ENCODE measurements around the gene DCXR. TPM values are rescaled to one million over a fixed set of nuclear protein-coding genes. Genes with fewer than 3 reads are reported as not detected.

The DCXR gene
- total RNA-seq, 4 donors from 2014 or later, result 78.6 to 135 (median 102) TPM

DNA sequence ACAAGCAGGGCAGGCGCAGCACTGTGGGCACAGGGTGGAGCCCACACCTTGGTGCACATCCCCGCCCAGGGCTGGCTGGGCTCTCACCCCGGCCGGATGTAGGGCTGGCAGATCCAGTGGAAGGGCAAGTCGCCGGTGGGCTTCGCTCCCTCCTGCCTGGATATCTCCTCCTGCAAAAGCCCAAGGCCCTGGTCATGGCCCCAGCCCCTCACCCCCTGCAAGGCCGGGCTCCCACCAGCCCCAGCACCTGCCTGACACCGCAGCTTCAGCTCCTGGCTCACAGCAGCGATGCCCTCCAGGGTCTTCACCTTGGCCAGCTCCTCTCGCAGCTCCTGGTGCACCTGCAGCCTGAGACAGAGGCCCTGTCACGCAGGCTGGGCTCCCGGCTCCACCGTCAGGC, 23.1 kb upstream of the DCXR start:
- 93% methylated on average over 4 of the region's 14 CpGs for WGBS
- no peak for DNase-seq (ENCODE audit: extremely low spot score)
- Histone ChIP-seq H3K27me3 (no peaks in the 10 kb centered on the region), H3K27ac (replicated peaks in 1 of 4) (no peak overlapping the region), H3K36me3 (peaks cover 45 to 88% (median 85%) of the 10 kb centered on the region in 4 donors), H3K4me3 (no peak overlapping the region), H3K9me3 (no peaks in the 10 kb centered on the region), H3K4me1 (peaks cover 15 to 25% (median 19%) of the 10 kb centered on the region in 4 donors)
- intact Hi-C loops (cut with DNase I), result no loop called here
- TF ChIP-seq EP300 (IDR thresholded peaks at IDR 0.05) (no peak), POLR2AphosphoS5 (IDR thresholded peaks at IDR 0.05) (no peak), POLR2A (IDR thresholded peaks at IDR 0.05; ENCODE audit: low read depth) (no peak)
- TF ChIP-seq, protein P1, sequence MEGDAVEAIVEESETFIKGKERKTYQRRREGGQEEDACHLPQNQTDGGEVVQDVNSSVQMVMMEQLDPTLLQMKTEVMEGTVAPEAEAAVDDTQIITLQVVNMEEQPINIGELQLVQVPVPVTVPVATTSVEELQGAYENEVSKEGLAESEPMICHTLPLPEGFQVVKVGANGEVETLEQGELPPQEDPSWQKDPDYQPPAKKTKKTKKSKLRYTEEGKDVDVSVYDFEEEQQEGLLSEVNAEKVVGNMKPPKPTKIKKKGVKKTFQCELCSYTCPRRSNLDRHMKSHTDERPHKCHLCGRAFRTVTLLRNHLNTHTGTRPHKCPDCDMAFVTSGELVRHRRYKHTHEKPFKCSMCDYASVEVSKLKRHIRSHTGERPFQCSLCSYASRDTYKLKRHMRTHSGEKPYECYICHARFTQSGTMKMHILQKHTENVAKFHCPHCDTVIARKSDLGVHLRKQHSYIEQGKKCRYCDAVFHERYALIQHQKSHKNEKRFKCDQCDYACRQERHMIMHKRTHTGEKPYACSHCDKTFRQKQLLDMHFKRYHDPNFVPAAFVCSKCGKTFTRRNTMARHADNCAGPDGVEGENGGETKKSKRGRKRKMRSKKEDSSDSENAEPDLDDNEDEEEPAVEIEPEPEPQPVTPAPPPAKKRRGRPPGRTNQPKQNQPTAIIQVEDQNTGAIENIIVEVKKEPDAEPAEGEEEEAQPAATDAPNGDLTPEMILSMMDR (IDR thresholded peaks at IDR 0.05), result no peak

DNA sequence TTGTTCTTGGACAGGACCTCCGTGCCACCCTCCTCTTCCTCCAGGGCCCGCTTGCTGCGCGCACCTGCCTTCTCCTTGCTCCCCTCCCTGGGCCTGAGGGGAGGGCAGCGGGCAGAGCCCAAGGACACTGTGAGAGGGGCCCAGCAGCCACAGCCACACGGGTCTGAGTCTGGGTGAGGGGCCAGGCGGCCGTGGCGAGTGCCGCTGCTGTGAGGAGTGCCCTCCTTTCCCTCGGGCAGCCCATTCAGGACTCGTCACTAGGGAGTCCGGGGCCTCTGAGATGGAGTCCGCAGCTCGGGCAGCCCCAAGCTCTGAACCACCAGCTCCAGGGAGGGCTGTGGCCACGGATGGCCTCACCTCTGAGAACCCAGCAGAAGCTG, 22.5 kb upstream of the DCXR start:
- intact Hi-C loops (cut with DNase I), result no loop called here
- Histone ChIP-seq H3K27ac (replicated peaks in 1 of 4) (no peak overlapping the region), H3K9me3 (no peaks in the 10 kb centered on the region), H3K36me3 (peaks cover 52 to 94% (median 91%) of the 10 kb centered on the region in 4 donors), H3K4me3 (no peak overlapping the region), H3K27me3 (no peaks in the 10 kb centered on the region), H3K4me1 (peaks cover 13 to 27% (median 18%) of the 10 kb centered on the region in 4 donors)
- 85% methylated on average over 12 of the region's 16 CpGs for WGBS
- DNase-seq (ENCODE audit: extremely low spot score), result no peak
- TF ChIP-seq, protein P1 (IDR thresholded peaks at IDR 0.05), result no peak
- TF ChIP-seq POLR2A (IDR thresholded peaks at IDR 0.05; ENCODE audit: low read depth) (no peak), POLR2AphosphoS5 (IDR thresholded peaks at IDR 0.05) (no peak), EP300 (IDR thresholded peaks at IDR 0.05) (no peak)

DNA sequence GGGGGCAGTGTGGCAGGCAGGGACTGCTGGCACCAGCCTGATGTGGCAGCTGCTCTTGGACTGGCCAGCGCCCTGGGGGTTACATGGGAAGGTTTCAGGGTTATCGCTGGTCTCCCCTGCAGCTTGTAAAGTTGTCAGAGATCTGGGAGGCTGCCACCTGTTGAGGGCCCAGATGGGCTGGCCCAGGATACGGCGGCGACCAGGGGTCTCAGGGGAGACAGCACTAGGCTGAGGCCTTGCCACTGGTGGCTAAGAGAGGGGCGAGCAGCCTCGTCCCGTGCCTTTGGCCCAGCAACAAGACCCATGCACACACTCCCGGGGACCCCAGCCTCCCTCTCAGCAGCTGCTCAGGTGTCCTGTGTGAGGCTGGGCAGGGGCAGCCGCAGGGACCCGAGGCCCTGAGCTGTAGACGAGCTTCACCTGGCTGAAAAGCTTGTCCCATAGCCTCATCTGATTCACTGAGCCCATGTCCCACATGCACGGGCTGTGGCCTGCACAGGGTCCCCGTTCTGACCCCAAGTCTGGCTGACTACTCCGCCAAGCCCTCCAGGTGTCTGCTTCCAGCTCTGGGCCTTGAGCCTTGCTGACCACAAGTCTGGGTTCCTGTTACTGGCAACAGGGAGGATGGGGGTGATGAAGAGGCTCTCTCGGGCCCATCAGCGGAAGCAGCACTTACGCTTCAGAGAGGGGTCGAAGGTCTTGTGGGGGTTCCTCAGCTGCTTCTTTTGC, 21.9 kb upstream of the DCXR start:
- H3K4me3 ChIP-seq, result no peak overlapping the region
- no peaks in the 10 kb centered on the region for H3K9me3 ChIP-seq
- H3K36me3 ChIP-seq, result peaks cover 57 to 100% (median 96%) of the 10 kb centered on the region in 4 donors
- DNase-seq (ENCODE audit: extremely low spot score), result no peak
- TF ChIP-seq, protein P1 (IDR thresholded peaks at IDR 0.05), result no peak
- TF ChIP-seq POLR2AphosphoS5 (IDR thresholded peaks at IDR 0.05) (no peak), POLR2A (IDR thresholded peaks at IDR 0.05; ENCODE audit: low read depth) (no peak), EP300 (IDR thresholded peaks at IDR 0.05) (no peak)
- H3K4me1 ChIP-seq, result peaks cover 7 to 22% (median 13%) of the 10 kb centered on the region in 4 donors
- no peaks in the 10 kb centered on the region for H3K27me3 ChIP-seq
- intact Hi-C loops (cut with DNase I), result no loop called here
- no peak overlapping the region for H3K27ac ChIP-seq (replicated peaks in 1 of 4)
- 70% methylated on average over 5 of the region's 19 CpGs for WGBS

DNA sequence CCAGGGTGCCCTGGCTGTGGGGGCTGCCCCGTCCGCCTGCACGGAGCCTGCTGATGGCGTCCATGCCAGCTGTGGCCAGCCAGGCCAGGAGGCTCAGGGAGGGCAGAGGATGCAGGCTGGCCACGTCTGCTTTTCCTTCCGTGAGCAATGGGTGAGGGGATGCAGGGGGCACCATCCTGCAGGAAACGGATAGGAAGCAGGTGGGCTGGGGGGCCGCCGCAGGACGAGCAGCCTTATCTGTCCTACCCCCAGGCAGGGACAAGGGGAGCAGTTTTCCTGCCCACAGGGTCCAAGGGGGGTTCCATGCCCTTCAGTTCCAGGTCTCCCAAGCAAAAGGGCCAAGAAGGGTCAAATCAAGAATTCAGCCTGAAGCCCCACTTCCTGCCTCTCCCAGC, 21.4 kb upstream of the DCXR start:
- peaks cover 1 to 22% (median 8%) of the 10 kb centered on the region in 4 donors for H3K4me1 ChIP-seq
- no peak for TF ChIP-seq POLR2A (IDR thresholded peaks at IDR 0.05; ENCODE audit: low read depth)
- no peak for TF ChIP-seq EP300 (IDR thresholded peaks at IDR 0.05)
- no peak for TF ChIP-seq POLR2AphosphoS5 (IDR thresholded peaks at IDR 0.05)
- TF ChIP-seq, protein P1 (IDR thresholded peaks at IDR 0.05), result no peak
- H3K27ac ChIP-seq (replicated peaks in 1 of 4), result no peak overlapping the region
- H3K9me3 ChIP-seq, result no peaks in the 10 kb centered on the region
- intact Hi-C loops (cut with DNase I), result no loop called here
- 52% methylated on average over 10 of the region's 10 CpGs for WGBS
- H3K4me3 ChIP-seq, result no peak overlapping the region
- peaks cover 63 to 100% (median 99%) of the 10 kb centered on the region in 4 donors for H3K36me3 ChIP-seq
- no peaks in the 10 kb centered on the region for H3K27me3 ChIP-seq
- DNase-seq (ENCODE audit: extremely low spot score), result no peak
